HG03039 (cell line): ENCODE measurements around the gene PTPRN2.
"Not testable (repeated sequence)": the region's sequence is repeated elsewhere in the genome, so short reads cannot be mapped to it uniquely, and the experiment has no call there.

Source experiments
- ATAC-seq: cut with Tn5 transposase; IDR thresholded peaks from one replicate; pipeline ENCODE4 v1.9.1; 2021; ENCODE audit warnings: mild to moderate bottlenecking, moderate library complexity; ENCODE audit not compliant: unreplicated experiment

Gene PTPRN2

GRCh38 chr7:158536871-158537515 lies 50.6 kb downstream of the PTPRN2 start:
- ATAC-seq: no peak

GRCh38 chr7:158535079-158535478 lies 52.5 kb downstream of the PTPRN2 start:
- no peak for ATAC-seq

DNA sequence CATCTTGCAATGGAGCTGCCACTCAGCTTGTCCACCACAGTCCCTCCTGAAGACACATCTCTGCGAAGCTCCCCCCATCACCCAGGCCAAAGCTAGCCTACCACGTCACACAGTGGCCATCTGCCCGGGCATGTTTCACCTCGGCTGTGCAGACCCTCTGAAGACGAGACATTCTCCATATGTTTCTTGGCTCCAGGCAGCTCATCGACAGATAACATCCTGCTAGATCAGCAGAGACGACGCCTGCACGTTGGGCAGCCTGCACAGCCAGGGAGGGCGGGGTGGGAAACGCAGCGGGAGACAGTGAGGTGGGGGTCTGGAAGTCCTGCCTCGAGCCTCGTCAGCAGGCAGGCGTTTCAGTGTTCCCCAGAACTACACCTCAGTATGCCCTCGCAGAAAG lies 53.0 kb downstream of the PTPRN2 start:
- ATAC-seq: no peak

GRCh38 chr7:158534134-158534515 lies 53.5 kb downstream of the PTPRN2 start:
- ATAC-seq: not testable (repeated sequence)

- ATAC-seq: no peak
Measured at GRCh38 chr7:158533386-158534133, 54.1 kb downstream of the PTPRN2 start.

GRCh38 chr7:158532093-158532627 lies 55.5 kb downstream of the PTPRN2 start:
- no peak for ATAC-seq

GRCh38 chr7:158531661-158532060 lies 56.0 kb downstream of the PTPRN2 start:
- ATAC-seq: no peak

DNA sequence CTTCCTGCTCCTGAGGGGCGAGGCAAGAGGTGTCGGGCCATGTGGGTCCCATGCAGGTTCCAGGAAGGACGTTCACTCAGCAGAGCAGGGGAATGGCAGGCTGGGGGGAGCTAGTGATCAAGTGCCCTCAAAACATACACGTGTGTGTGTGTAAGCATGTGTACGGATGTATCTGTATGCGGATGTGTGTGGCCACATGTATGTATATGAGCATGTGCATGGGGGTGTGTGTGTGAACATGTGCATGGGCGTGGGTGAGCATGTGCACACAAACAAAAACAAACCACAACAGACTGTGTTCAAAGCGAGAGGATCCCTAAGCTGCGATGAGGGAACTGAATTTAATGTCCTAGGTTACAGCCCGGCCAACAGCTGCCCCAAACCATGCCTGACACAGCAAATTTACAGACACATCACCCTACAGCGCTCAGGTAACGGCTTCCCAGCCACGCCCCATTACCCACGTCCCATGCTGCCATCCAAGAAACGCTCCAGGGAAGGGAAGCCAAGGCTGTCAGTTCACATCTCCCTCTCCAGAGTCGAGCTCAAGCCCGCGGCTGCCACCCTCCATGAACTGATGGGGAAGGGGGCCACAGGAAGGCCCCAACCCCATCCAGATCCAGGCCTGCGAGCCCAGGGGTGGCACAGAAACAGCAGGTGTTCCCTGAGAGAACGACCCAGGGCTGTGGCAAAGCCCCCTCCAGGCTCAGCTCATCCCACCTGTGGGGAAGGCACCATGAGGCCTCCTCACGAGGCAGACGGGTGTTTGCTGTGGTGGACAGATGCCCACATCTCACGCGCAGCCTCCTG lies 56.6 kb downstream of the PTPRN2 start:
- ATAC-seq: no peak

- no peak for ATAC-seq
Measured at GRCh38 chr7:158529181-158530096, 58.2 kb downstream of the PTPRN2 start.

GRCh38 chr7:158527915-158528502 lies 59.6 kb downstream of the PTPRN2 start:
- ATAC-seq: no peak

- ATAC-seq: no peak
Measured at GRCh38 chr7:158527495-158527894, 60.1 kb downstream of the PTPRN2 start.

DNA sequence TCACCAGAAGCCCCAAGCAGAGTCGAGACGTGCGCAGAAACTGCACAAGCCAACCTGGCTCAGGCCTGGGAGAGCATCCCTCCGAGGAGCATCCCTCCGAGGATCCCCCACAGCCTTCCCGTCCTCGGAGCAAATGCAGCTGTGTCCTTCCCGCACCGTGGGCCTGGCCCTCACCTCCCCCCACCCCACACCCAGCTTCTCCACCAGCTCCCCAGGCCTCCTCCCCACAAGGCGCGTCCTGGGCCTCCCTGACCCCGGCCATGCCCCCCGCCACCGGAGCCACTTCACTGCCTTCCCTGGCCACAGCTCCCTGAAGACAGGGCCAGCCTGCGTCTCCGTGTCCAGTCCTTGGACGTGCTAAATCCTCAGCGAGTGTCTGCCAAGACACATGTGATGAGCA lies 60.6 kb downstream of the PTPRN2 start:
- no peak for ATAC-seq

GRCh38 chr7:158526531-158526930 lies 61.1 kb downstream of the PTPRN2 start:
- ATAC-seq: no peak

- ATAC-seq: no peak
Measured at GRCh38 chr7:158525648-158526484, 61.8 kb downstream of the PTPRN2 start.

- ATAC-seq: no peak
Measured at GRCh38 chr7:158524749-158525635, 62.6 kb downstream of the PTPRN2 start.

- ATAC-seq: not testable (repeated sequence)
Measured at GRCh38 chr7:158524286-158524685, 63.3 kb downstream of the PTPRN2 start.

DNA sequence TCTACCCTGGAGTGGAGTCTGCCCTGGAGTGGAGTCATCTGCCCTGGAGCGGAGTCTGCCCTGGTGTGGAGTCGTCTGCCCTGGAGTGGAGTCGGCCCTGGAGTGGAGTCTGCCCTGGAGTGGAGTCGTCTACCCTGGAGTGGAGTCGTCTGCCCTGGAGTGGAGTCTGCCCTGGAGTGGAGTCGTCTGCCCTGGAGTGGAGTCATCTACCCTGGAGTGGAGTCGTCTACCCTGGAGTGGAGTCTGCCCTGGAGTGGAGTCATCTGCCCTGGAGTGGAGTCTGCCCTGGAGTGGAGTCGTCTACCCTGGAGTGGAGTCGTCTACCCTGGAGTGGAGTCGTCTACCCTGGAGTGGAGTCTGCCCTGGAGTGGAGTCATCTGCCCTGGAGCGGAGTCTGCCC lies 63.7 kb downstream of the PTPRN2 start:
- not testable (repeated sequence) for ATAC-seq
